Measurements from ENCODE around the gene ATG2A. TPM values are rescaled to one million over a fixed set of nuclear protein-coding genes. Genes with fewer than 3 reads are reported as not detected.

ATG2A gene
- total and polyA plus RNA-seq, 9 of the 15 experiments (the other 6 are each of a cell fraction or from before 2014, with no cell fraction given): 0.25 to 45.9 (median 5.2) TPM

- no peak for TF ChIP-seq CHD7 (IDR thresholded peaks at IDR 0.05; ENCODE audit: low read depth, low read length)
- no peak for TF ChIP-seq STAT5A (IDR thresholded peaks at IDR 0.05; ENCODE audit: borderline replicate concordance, low read length)
- TF ChIP-seq VEZF1 (CRISPR knock-in tag; IDR thresholded peaks at IDR 0.05): peak; percentile 95
- TF ChIP-seq, protein P1, sequence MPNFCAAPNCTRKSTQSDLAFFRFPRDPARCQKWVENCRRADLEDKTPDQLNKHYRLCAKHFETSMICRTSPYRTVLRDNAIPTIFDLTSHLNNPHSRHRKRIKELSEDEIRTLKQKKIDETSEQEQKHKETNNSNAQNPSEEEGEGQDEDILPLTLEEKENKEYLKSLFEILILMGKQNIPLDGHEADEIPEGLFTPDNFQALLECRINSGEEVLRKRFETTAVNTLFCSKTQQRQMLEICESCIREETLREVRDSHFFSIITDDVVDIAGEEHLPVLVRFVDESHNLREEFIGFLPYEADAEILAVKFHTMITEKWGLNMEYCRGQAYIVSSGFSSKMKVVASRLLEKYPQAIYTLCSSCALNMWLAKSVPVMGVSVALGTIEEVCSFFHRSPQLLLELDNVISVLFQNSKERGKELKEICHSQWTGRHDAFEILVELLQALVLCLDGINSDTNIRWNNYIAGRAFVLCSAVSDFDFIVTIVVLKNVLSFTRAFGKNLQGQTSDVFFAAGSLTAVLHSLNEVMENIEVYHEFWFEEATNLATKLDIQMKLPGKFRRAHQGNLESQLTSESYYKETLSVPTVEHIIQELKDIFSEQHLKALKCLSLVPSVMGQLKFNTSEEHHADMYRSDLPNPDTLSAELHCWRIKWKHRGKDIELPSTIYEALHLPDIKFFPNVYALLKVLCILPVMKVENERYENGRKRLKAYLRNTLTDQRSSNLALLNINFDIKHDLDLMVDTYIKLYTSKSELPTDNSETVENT (CRISPR knock-in tag; IDR thresholded peaks at IDR 0.05): peak; percentile 44
- no peak for TF ChIP-seq RFX5 (IDR thresholded peaks at IDR 0.05; ENCODE audit: low read depth, low read length)
- no peak; the same call in none of the 2 replicates for TF ChIP-seq FOXP1 (CRISPR knock-in tag; IDR thresholded peaks at IDR 0.05)
- no peak for TF ChIP-seq ZNF316 (IDR thresholded peaks at IDR 0.05)
- TF ChIP-seq NUFIP1 (IDR thresholded peaks at IDR 0.05; ENCODE audit: partially characterized antibody): no peak
- no peak for TF ChIP-seq IRF1 (CRISPR knock-in tag; IDR thresholded peaks at IDR 0.05; ENCODE audit: borderline replicate concordance)
- TF ChIP-seq L3MBTL2 (IDR thresholded peaks at IDR 0.05): peak; percentile 72
- TF ChIP-seq NFIX (CRISPR knock-in tag; IDR thresholded peaks at IDR 0.05; ENCODE audit: low read depth): no peak
Observed at GRCh38 chr11:64878494-64879243, 38.3 kb downstream of the ATG2A start, which contains the start of gene EHD1 (continued).

Measured in K562 (cell line).